NCI-H2227 (cell line): ENCODE measurements around the gene RGS5.

Source experiments
- DNase-seq: peaks from one replicate; lab custom pipeline; 2025; ENCODE audit not compliant: unreplicated experiment; lab: John Stamatoyannopoulos, UW

RGS5 gene

DNA sequence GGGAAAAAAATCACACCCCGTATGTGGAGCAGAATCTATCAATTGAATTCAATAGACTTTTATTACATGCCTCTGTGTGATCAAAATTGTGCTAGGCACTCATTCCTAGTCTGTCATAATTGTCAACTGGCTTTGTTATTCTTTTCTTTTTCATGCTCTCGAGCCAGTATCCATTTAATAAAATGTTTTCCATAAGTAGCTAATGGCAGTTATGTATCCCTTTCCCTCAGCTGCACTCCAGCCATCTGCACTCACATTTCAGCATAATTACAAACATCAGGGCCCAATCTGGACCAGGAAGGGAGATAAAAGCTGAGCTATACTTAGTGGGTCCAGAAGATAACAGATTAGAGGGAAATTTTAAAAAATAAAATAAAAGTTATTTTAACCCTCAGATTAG is 15.9 kb downstream of the RGS5 start:
- DNase-seq = peak; percentile 29

DNA sequence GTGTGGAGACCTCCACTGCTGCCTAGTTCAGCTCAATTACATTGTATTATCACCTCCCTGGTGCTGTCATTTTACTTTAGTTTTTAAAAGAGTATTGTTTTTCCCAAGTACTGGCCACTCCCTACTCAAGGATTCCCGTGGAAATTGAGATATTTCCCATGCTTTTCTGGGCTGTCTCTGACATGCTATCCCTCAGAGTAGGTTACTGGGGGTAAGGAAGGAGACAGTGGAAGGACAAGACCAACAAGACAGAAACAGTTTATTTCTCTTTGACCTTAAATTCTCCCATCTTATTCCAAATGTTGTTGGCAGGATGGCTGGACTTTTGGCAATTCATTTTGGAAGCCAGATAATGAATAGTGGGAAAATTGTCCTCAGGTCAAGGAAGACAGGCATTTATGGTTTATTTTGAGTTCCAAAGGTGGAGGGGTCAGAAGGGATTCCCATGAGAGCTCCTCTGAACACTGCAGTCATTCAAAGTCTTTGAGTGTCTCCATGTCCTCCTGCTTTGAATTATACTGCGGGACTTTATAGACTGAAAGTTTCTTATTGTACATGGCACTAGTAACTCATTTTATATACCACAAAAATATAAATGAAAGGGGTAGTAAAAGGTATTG is 20.3 kb downstream of the RGS5 start:
- no peak for DNase-seq

DNA sequence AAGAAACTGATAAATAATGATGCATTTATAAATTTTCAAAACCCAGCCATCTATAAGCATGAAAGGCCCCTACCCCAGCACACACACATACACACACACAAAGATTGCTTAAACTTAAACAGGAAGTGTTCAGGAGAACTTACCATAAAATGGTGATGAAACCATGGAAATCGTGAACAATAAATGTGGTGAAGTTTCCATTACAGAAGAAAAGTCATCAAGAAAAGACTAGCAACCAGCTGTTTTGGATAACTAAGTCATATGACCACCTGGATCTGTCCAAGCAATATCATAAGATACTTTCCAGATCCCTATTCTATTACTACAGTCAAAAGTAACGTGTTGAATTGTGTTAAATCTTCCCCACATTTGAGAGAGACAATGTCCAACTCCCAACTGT is 24.1 kb downstream of the RGS5 start:
- DNase-seq = no peak

- no peak for DNase-seq
Observed at GRCh38 chr1:163176797-163177196, 25.9 kb downstream of the RGS5 start.

DNA sequence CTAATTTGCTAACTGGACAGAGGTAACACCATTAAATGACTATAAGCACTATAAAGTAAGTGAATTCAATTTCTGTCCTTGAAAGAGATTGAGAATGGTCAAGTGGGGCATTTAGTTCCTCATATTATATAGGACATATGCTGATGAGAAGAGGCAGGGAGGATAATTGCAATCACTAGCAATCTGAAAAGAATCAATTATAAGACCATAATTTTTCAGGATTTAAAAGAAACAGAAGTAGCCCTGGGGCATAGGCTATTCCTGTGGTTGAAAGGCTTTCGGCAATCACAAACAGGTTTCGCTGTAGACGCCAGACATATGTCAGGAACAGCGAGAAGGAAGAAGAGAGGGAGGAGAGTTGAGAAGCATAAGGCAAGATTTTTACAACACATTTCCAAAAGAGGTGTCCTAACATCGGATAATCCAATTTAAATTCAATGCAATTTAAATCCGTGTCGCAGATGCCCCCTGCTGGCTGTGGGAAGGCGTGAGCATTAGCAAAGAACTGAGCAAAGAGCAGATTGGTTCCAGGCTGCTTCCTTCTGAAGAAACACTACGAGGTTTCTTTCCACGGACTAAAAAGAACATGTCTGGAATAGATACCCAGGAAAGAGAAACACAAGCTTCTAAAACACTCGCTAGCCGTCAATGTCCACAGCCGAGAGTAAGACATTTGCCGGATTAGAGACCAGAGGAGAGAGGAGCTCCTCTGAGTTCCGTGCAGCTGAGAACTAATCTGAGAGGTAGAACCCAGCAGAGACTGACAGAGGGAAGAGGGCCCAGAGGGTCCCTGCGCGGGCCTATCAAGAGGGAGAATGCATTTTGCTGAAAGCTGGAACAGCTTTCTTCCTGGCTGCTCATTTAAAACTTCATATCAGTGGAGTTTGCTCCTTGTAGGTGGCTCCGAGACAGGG is 27.9 kb downstream of the RGS5 start:
- peak; percentile 56 for DNase-seq

- no peak for DNase-seq
Observed at GRCh38 chr1:163173121-163173520, 29.6 kb downstream of the RGS5 start.

DNA sequence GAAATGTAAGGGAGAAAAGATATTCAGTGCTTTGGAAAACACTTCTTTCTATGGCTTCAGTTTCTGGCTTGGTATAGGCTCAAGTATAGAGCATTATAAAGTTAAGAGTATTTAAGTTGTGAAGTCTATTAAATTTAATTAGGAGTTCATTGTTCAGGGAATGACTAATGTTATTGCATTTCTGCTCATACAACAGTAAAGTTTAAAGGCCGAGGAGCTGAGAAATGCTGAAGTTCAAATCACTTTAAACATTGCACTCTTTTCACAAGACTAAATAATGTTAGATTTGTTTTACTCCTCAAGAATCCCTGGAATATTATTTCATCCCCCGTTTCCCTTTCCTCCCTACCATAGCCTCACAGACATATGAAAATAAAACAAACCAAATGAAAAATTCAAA is 30.1 kb downstream of the RGS5 start:
- no peak for DNase-seq

- DNase-seq = no peak
Observed at GRCh38 chr1:163171826-163172225, 30.9 kb downstream of the RGS5 start.

DNA sequence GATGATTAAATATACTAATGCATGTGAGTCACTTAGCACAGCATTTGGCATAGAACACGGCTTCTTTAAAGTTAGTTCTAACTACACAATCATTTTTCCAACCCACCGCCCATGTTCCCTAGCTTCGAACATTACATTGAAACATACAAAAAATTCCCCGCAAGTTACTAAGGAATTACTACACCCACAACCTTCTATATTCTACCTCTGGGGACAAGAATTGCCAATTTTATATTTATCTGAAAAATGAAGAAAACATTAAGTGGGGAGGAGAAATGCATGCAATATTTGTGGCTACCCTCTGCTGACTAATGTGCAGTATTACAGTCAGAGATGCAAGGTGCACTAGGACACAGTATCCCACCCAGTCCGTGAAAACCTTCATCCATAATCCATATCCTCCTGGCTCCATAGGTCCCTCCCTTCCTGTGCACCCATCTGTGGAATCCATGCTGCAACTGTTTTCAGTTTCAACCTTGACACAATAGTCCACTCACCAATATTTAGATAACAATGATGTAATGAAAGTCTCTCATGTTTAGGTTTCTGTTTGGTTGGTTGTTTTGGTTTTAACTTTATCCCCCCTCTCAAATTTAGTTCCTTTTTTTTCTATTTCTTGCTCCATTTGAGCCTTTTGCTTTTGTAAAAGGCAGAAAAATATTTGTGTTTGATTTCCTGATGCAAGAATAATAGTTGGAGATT is 31.6 kb downstream of the RGS5 start:
- no peak for DNase-seq

DNA sequence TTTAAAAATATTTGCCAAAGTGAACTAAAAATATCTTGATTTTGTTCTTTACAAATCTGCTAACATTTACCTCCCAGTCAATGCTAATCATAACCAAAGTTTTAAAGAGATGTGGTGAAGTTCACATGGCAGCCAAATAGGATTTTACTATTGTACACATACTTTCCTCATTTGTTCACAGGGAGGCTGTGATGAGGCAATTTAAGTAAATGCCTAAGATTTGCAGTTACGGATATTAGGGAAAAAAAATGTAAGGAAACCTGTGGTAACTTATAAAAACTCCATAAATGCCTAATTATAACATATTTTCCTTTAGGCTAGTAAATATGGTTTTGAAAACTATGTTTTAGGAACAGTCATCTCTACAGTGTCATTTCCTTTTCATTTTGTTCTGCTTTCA is 32.4 kb downstream of the RGS5 start:
- DNase-seq = no peak

DNA sequence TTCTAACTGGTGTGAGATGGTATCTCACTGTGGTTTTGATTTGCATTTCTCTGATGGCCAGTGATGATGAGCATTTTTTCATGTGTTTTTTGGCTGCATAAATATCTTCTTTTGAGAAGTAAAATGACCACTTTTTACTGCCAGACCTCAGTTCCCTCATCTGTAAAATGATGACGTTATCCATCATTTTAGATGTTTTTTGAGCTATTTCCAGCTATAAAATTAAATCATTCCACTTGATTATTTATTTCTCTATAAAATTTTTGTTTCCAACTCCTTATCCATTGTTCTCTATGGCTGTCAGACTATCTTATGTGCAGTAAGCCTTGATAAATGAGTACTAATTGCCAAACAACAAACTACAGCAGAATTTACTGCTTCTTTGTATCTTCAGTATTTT is 33.2 kb downstream of the RGS5 start:
- no peak for DNase-seq

GRCh38 chr1:163168053-163168452 is 34.7 kb downstream of the RGS5 start:
- DNase-seq = no peak

GRCh38 chr1:163166886-163167555 is 35.7 kb downstream of the RGS5 start:
- no peak for DNase-seq

- no peak for DNase-seq
Observed at GRCh38 chr1:163165119-163165518, 37.6 kb downstream of the RGS5 start.

GRCh38 chr1:163163881-163164582 is 38.7 kb downstream of the RGS5 start:
- DNase-seq = peak; percentile 24

GRCh38 chr1:163163163-163163562 is 39.6 kb downstream of the RGS5 start:
- no peak for DNase-seq

GRCh38 chr1:163162381-163162914 is 40.3 kb downstream of the RGS5 start:
- peak; percentile 53 for DNase-seq

DNA sequence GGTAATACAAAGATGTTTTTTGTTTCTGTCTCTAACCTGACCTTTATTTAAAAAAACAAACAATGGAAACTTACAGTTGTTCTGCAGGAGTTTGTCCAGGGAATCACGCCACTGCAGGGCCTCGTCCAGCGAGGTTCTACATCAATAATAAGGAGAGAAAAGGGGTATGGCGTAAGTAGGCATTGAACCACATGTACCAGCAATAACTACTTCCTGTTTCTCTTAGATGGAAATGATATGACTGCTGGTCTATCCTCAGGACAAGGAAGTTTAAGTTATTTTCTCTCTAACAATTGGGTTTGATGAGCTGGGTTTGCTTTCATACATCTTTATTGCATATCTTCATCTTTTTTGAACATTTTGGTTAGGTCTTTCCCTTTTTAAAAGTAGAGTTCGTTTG is 40.9 kb downstream of the RGS5 start:
- DNase-seq = no peak

DNA sequence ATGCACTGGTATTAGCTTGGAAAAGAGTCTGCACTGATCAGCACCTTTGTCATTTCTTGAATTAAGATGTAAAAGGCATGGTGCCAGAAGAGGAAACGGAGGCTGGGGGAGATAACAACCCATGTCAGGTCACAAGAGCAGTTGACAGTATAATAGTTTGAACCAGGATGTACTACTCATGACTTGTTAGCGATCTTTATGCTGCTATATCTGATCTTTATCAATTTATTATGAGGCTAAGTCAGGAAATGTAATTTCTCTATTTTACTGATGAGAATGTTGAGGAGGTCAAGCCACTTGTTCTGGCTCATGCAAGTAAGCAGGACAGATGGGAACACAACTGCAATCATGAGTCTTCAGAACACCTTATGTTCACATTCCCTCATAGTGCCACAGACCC is 41.4 kb downstream of the RGS5 start:
- no peak for DNase-seq

DNA sequence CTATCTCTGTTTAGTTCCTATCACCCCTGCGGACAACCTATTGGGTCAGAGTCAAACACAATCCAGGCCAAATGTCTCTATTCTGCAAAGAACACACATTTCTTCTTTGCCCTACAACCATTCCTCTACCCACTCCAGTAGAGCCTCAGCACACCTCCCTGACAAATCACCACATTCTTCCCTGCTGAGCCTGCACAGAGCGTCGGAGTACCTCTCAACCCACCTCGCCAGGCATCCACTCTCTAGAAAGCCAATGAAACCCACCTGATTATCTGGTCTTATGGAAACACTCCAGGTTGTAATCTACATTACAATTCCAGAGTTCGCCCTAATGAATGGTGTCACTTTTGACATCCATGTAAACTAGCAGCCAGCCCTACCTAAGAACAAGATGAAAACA is 47.1 kb downstream of the RGS5 start:
- no peak for DNase-seq

GRCh38 chr1:163148911-163149310 is 53.8 kb downstream of the RGS5 start:
- DNase-seq = no peak
